Adrenal gland (tissue), 12 donors: ENCODE measurements around the gene PDE9A. TPM values are rescaled to one million over a fixed set of nuclear protein-coding genes. Genes with fewer than 3 reads are reported as not detected.

Experiments used
- DNase-seq, 7 donors: peaks; one replicate each; pipeline ENCODE4 v3.0.0-alpha.2; 2019 to 2020
- H3K27ac ChIP-seq, 5 donors: fragments of 200-600 bp; sonication (generic) in 4 of 5; 1 replicate in 3 of 5; 2 replicates in 2 of 5; pipeline versions ENCODE4 v1.5.1 to v1.8.0; 2016 to 2020; ENCODE audit warnings: mild to moderate bottlenecking in 1 of 5
- H3K27me3 ChIP-seq: fragments of 200-600 bp; 2 replicates; pipeline ENCODE4 v1.8.0; 2021
- H3K36me3 ChIP-seq, 2 donors: fragments of 200-600 bp; replicated peaks in 1 of 2; 1 replicate in 1 of 2; 2 replicates in 1 of 2; pipeline versions ENCODE4 v1.5.1 to v1.8.0; 2018 to 2022
- H3K4me1 ChIP-seq, 2 donors: fragments of 200-600 bp; replicated peaks in 1 of 2; 1 replicate in 1 of 2; 2 replicates in 1 of 2; pipeline versions ENCODE4 v1.5.1 to v1.8.0; 2018 to 2021
- H3K4me3 ChIP-seq, 4 donors: fragments of 200-600 bp; sonication (generic) in 3 of 4; one replicate each; pipeline ENCODE4 v1.5.1; 2016 to 2018
- H3K9me3 ChIP-seq, 3 donors: fragments of 200-600 bp; sonication (generic) in 1 of 3; replicated peaks in 1 of 3; 1 replicate in 2 of 3; 2 replicates in 1 of 3; pipeline versions ENCODE4 v1.5.1 to v1.8.0; 2016 to 2021
- POLR2A ChIP-seq, 2 donors: fragments of 450-650 bp; IDR thresholded peaks; one replicate each; pipeline ENCODE4 v1.6.1; 2017; ENCODE audit warnings: antibody characterized with exemption in 2 of 2, mild to moderate bottlenecking in 2 of 2, moderate library complexity in 1 of 2
- WGBS, 4 donors: extraction: QIAGEN DNeasy Blood & Tissue Kit in 2 of 4; methylation state at CpG; one replicate each; pipeline versions ENCODE4 v1.1.5 to v1.1.7; 2013 to 2017; 5-methylcytosine and 5-hydroxymethylcytosine counted together
- intact Hi-C, 2 donors: fragments of 100-400 bp; cut with DNase I; formaldehyde crosslinking; loops; one replicate each; pipeline versions ENCODE4 v1.14.1 to v1.15.0; 2022 to 2023
- polyA plus RNA-seq, 3 donors: library from polyadenylated mRNA; stranded (reverse); fragments of 200-250 nt in 2 of 3; fragments of 350-450 nt in 1 of 3; fragmentation: Illumina TruSeq in 1 of 3; extraction: RNeasy Lipid Tissue Mini Kit (QIAGEN cat#74804) in 1 of 3; gene quantifications; one replicate each; pipeline ENCODE4 v1.2.3, GENCODE V29; 2013 to 2014
- total RNA-seq, 9 donors: library from RNA; depleted of rRNA in 4 of 9; stranded (reverse); fragments of >200 nt in 4 of 9; fragments of 120-200 nt in 1 of 9; fragmentation: NEBNext Ultra II Directional in 1 of 9; extraction: Animal tissue kit (Norgen Biotek cat#: 25700) in 1 of 9; gene quantifications; one replicate each; pipeline versions ENCODE4 v1.1.0 to v1.2.4, GENCODE V29; 2013 to 2023
- TF ChIP-seq, protein P1 (sequence below), 6 experiments: fragments of 450-650 bp in 4 of 6; fragments of 200-600 bp in 2 of 6; sonication (generic) in 1 of 6; IDR thresholded peaks; 1 replicate in 5 of 6; 2 replicates in 1 of 6; pipeline versions ENCODE4 v1.5.1 to v1.8.0; 2016 to 2021; ENCODE audit warnings: antibody characterized with exemption in 6 of 6, mild to moderate bottlenecking in 2 of 6, moderate library complexity in 1 of 6
- donor health status: healthy with polysubstance abuse.
- donor health status: Bipolar disorder and iron deficiency.
- donor health status: DM: yes; HTN: yes; CAD: no.
- donor health status: DM: no; HTN: no; CAD: no.
- donor health status: DM: no; HTN: no; CAD: no.
- donor health status: DM: yes; HTN: yes; CAD: no.

Gene PDE9A
- total and polyA plus RNA-seq, 12 donors: 4.6 to 58.1 (median 19.5) TPM

DNA sequence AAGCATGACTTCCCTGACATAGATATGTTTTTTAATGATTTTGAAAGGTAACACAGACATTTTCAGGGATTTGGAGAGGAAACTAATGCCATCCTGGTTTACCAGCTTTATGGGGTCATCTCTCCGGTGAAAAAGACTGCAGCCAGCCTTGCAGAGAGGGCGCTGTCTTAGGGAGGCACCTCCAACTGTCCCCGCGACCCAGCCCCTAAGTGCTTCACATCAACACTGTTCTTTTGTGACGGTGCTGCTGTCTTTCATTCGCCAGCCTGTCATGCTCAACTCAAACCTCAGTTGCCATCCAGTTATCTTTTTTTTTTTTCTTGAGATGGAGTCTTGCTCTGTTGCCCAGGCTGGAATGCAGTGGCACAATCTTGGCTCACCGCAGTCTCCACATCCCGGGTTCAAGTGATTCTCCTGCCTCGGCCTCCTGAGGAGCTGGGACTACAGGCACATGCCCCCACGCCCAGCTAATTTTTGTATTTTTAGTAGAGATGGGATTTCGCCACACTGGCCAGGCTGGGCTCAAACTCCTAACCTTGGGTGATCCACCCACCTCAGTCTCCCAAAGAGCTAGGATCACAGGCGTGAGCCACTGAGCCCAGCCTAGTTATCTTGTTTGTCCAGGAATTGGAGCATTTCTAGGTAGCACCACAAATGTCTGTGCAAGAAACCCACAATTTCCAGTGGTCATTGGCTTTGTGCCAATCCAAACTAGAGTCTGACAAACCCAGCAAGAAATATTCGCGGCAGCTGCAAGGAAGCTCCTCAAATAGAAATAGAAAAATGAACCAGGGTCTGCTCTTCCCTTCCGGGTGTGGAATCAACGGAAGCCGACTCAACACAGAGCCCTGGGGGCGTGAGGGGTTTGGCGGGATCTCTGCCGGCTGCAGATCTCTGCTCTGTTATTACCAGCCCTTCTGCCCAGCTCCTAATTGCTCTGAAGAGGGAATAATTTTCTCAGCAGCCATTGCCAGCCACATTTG lies 24.2 kb downstream of the PDE9A start:
- H3K4me3 ChIP-seq: no peak overlapping the region
- no peaks in the 10 kb centered on the region for H3K27me3 ChIP-seq
- TF ChIP-seq, protein P1, sequence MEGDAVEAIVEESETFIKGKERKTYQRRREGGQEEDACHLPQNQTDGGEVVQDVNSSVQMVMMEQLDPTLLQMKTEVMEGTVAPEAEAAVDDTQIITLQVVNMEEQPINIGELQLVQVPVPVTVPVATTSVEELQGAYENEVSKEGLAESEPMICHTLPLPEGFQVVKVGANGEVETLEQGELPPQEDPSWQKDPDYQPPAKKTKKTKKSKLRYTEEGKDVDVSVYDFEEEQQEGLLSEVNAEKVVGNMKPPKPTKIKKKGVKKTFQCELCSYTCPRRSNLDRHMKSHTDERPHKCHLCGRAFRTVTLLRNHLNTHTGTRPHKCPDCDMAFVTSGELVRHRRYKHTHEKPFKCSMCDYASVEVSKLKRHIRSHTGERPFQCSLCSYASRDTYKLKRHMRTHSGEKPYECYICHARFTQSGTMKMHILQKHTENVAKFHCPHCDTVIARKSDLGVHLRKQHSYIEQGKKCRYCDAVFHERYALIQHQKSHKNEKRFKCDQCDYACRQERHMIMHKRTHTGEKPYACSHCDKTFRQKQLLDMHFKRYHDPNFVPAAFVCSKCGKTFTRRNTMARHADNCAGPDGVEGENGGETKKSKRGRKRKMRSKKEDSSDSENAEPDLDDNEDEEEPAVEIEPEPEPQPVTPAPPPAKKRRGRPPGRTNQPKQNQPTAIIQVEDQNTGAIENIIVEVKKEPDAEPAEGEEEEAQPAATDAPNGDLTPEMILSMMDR (IDR thresholded peaks at IDR 0.05): no peak
- TF ChIP-seq POLR2A (IDR thresholded peaks at IDR 0.05): no peak
- H3K36me3 ChIP-seq: no peaks in the 10 kb centered on the region
- no peak for DNase-seq
- 67 to 77% (median 71%) methylated on average over 20 of the region's 20 CpGs for WGBS, 4 donors
- intact Hi-C loops: no loop called here
- no peak overlapping the region for H3K27ac ChIP-seq
- H3K9me3 ChIP-seq: no peaks in the 10 kb centered on the region
- H3K4me1 ChIP-seq: peaks cover 0 to 8% of the 10 kb centered on the region in 2 donors

DNA sequence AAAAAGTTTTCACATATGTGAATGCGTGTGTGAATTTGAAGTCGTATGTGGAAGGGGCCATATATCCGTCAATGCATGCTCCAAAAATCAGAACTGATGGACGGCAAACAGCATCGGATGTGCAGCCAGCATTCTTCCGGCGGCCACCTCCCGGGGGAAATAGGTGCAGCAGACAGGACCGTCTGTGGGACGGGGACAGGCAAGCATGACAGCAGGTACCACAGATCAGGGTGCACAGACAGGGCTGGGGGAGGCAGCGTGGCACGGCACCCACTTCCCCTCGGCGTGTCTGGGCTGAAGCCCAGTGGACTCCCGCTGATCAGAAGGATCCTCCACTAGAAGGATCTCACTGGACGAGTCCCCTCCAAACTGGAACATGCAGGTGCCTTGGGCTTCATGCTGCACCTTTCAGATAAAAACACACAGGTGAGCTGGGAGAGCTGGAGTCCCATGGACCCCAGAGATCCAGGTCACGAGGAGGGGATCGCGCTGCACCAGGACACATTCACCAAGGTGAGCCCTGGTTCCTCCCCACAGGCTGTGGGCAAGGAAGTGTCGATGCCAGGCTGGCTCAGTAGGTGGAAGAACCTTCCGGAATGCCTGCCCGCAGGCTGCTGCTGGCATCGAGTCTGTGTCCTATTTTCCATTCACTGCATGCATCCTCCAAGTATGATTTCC lies 25.3 kb downstream of the PDE9A start:
- DNase-seq: no peak
- intact Hi-C loops: no loop called here
- Histone ChIP-seq H3K9me3 (no peaks in the 10 kb centered on the region), H3K4me1 (peaks cover 0 to 8% of the 10 kb centered on the region in 2 donors), H3K27me3 (no peaks in the 10 kb centered on the region), H3K36me3 (no peaks in the 10 kb centered on the region), H3K4me3 (no peak overlapping the region), H3K27ac (no peak overlapping the region)
- 92 to 94% (median 93%) methylated on average over 14 to 23 of the region's 23 CpGs for WGBS, 4 donors
- no peak for TF ChIP-seq POLR2A (IDR thresholded peaks at IDR 0.05)
- TF ChIP-seq, protein P1 (IDR thresholded peaks at IDR 0.05): no peak

DNA sequence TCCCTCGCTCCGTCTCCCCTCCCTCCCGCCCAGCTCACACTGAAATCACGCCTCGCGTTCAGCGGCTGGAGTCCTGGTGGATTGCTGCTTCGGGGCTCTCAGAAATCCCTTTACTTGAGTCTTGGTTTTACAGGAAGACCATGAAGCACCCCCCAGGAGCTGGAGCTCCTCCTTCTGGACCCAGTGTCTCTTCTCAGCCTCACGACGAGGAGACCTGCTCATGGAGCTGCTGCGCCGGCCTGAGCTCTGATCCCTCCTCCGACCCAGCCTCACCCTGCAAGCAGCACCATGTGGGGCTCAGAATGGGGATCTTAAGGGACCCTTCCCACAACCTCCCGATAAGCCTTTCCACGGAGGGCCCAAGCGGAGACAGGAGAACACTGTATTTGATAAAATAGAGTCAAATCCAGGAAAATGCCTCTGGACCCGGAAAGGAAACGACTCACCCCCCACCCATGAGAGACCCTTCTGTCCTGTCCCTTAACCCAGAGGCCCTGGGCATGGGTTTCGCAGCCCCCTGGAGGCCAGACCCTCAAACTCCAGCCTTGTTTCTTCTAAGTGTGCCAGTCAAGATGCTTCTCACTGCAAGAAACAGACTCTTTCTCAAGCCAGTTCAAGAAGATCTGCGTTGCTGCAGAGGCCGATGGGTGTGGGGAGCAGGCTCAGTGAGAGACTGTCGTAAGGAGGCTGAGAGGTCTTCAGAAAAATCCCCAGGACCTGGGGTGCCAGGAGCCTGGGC lies 26.1 kb downstream of the PDE9A start:
- peaks cover 0 to 8% of the 10 kb centered on the region in 2 donors for H3K4me1 ChIP-seq
- DNase-seq: no peak
- no peaks in the 10 kb centered on the region for H3K9me3 ChIP-seq
- no peak for TF ChIP-seq POLR2A (IDR thresholded peaks at IDR 0.05)
- TF ChIP-seq, protein P1 (IDR thresholded peaks at IDR 0.05): no peak
- intact Hi-C loops: no loop called here
- 92 to 95% (median 93%) methylated on average over 21 to 22 of the region's 22 CpGs for WGBS, 4 donors
- H3K36me3 ChIP-seq: no peaks in the 10 kb centered on the region
- no peaks in the 10 kb centered on the region for H3K27me3 ChIP-seq
- H3K27ac ChIP-seq: no peak overlapping the region
- H3K4me3 ChIP-seq: no peak overlapping the region

DNA sequence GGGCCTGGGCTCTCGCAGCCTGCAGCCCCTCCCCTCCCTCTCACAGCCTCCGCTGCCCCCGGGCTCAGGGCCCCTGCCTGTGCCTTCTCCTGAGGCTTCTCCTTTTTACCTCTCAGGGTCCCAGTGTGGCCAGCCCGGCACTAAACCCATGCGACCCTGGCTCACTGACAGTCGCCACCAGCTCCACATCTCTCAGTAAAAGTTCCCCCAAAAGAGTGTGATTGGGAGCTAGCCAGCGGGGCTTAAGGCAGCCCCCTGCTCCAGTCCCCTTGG lies 26.6 kb downstream of the PDE9A start:
- Histone ChIP-seq H3K4me1 (peaks cover 0 to 8% of the 10 kb centered on the region in 2 donors), H3K4me3 (no peak overlapping the region), H3K27ac (no peak overlapping the region), H3K9me3 (no peaks in the 10 kb centered on the region), H3K27me3 (no peaks in the 10 kb centered on the region), H3K36me3 (no peaks in the 10 kb centered on the region)
- intact Hi-C loops: no loop called here
- no peak for DNase-seq
- TF ChIP-seq POLR2A (IDR thresholded peaks at IDR 0.05): no peak
- TF ChIP-seq, protein P1 (IDR thresholded peaks at IDR 0.05): no peak
- 79 to 97% (median 92%) methylated on average over 6 to 7 of the region's 7 CpGs for WGBS, 4 donors
